IPS-18c (cell line): ENCODE measurements around the gene MED13.

ENCODE experiments used
- H3K4me3 ChIP-seq: 2 replicates; pipeline ENCODE4 v1.7.0; 2013; ENCODE audit warnings: low read depth, mild to moderate bottlenecking, low read length, moderate library complexity; ENCODE audit not compliant: insufficient read depth
- H3K9me3 ChIP-seq: one replicate; pipeline ENCODE4 v1.6.1; 2013; ENCODE audit warnings: mild to moderate bottlenecking, low read length, moderate library complexity; ENCODE audit not compliant: control insufficient read depth, insufficient read depth

The MED13 gene, protein sequence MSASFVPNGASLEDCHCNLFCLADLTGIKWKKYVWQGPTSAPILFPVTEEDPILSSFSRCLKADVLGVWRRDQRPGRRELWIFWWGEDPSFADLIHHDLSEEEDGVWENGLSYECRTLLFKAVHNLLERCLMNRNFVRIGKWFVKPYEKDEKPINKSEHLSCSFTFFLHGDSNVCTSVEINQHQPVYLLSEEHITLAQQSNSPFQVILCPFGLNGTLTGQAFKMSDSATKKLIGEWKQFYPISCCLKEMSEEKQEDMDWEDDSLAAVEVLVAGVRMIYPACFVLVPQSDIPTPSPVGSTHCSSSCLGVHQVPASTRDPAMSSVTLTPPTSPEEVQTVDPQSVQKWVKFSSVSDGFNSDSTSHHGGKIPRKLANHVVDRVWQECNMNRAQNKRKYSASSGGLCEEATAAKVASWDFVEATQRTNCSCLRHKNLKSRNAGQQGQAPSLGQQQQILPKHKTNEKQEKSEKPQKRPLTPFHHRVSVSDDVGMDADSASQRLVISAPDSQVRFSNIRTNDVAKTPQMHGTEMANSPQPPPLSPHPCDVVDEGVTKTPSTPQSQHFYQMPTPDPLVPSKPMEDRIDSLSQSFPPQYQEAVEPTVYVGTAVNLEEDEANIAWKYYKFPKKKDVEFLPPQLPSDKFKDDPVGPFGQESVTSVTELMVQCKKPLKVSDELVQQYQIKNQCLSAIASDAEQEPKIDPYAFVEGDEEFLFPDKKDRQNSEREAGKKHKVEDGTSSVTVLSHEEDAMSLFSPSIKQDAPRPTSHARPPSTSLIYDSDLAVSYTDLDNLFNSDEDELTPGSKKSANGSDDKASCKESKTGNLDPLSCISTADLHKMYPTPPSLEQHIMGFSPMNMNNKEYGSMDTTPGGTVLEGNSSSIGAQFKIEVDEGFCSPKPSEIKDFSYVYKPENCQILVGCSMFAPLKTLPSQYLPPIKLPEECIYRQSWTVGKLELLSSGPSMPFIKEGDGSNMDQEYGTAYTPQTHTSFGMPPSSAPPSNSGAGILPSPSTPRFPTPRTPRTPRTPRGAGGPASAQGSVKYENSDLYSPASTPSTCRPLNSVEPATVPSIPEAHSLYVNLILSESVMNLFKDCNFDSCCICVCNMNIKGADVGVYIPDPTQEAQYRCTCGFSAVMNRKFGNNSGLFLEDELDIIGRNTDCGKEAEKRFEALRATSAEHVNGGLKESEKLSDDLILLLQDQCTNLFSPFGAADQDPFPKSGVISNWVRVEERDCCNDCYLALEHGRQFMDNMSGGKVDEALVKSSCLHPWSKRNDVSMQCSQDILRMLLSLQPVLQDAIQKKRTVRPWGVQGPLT (N-terminal part only)

DNA sequence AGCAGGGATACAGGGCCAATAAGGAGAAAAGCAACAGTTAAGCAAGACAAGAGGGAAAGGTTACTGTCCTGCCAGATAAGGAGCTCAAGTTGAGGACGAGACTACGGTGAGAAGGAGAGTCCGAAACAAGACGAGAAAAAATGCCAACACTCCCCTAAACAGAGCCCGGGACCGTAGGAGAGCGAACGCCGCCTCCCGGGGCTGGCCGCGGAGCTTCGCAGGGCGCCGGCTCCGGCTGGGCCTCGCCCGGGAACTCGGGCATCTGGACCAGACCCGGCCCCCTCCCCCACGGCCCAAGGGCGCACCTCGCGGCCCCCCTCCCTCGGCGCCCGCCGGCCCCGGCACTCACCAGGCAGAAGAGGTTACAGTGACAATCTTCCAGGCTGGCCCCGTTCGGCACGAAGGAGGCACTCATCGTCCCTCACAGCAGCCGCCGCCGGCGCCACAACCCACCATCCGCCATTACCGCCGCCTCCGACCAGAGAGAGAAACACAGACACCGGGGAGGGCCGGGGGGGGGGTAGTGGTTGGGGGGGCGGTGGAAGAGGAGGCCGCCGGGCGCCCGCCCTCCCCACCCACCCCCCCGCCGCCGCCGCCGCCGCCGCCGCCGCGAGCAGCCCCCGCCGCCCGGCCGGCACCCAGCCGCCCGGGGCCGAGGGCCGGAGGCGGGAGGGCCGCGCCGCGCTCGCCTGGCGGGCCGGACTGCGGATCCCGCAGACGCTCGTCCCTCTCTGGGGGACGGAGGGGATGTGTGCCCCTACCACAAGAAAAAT is at the start of gene MED13:
MED13 (minus strand) TSS at position 488 of the 773 bp plus-strand sequence; CDS start at position 415, 73 bp downstream.
- Histone ChIP-seq H3K4me3 (peak within 1 kb of the TSS; percentile 88), H3K9me3 (no peaks in the 10 kb centered on the region)

DNA sequence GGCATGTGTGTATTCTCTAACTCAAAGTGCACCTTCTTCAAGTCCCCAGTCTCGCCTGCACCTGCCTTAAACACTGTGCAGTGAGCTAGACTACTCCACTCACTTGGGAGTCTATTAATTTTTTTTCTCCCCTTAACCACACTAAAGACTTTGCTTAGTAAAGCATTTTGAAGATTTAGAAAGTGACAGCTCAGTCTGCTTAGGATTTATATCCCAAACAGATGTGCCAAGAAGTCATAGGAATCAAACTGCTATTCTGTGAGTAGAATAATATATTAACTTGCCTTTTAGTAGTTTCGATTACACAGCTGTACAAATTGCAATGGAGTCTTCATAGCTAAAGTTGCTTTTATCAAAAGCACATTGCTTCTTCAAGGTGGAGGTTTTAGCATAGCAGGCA is 47.2 kb upstream of the MED13 start:
- no peaks in the 10 kb centered on the region for H3K9me3 ChIP-seq
- no peak overlapping the region for H3K4me3 ChIP-seq

DNA sequence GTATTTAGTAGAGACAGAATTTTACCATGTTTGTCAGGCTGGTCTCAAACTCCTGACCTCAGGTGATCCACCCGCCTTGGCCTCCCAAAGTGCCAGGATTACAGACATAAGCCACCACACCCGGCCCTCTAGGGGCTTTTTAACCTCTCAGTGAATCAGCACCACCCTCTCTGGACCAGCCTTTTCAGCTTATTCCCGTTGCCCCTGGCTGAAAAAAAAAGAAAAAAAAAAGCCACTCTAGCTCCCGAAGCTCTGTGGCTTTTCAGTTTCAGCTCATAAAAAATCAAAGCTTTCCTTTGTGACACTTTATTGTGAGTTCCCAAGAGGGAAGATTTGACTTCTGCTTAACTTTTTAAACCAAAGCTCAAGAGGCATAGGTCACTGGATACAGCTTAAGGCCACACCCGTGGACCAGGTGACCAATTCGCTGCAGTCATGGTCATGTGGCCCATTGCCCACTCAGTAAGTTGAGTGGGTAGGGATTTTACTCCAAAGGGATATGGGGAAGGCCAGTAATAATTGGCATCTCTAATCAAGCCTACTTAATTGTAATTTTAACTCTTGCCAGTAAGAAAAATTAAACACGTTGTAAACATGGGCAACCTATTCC is 46.6 kb upstream of the MED13 start:
- Histone ChIP-seq H3K9me3 (no peaks in the 10 kb centered on the region), H3K4me3 (no peak overlapping the region)

DNA sequence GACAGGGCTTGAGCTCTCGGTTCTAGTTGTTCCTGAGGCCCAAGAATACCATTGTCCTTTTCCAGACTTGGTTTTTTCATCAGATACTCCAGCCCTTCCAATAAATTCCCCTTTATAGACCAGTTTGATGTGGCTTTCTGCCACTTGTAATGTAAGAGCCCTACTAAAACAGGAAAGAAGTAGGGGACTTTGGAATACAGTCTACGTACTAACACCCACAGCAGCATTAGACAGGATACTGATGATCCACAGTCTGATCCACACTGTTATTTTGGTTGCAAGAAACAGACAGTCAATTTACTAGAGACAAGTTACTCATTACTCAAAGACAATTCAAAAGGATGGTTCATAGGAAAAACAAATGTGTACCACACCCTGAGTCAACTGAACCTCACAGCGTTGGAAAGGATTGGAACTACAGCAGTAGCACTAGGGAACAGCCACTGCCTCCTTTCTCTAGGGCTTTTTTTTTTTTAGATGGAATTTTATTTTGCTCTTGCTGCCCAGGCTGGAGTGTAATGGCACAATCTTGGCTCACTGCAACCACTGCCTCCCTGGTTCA is 45.9 kb upstream of the MED13 start:
- H3K4me3 ChIP-seq = no peak overlapping the region
- no peaks in the 10 kb centered on the region for H3K9me3 ChIP-seq

DNA sequence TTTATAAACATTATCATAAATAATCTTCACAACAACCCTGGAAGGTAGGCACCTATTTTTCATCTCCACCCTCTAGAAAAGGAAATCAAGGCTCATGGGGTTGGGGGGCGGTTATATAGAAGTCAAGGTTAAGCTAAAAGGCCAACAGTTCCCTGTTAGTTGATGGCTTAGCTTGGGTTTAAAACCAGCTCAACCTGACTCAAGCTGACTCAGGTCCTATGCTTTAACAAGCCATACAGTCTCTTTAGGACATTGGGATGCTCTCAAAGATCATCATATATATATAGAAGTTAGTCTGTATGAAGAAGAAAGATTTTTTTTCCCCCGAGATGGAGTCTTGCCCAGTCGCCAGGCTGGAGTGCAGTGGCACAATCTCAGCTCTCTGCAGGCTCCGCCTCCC is 44.8 kb upstream of the MED13 start:
- Histone ChIP-seq H3K9me3 (no peaks in the 10 kb centered on the region), H3K4me3 (no peak overlapping the region)

DNA sequence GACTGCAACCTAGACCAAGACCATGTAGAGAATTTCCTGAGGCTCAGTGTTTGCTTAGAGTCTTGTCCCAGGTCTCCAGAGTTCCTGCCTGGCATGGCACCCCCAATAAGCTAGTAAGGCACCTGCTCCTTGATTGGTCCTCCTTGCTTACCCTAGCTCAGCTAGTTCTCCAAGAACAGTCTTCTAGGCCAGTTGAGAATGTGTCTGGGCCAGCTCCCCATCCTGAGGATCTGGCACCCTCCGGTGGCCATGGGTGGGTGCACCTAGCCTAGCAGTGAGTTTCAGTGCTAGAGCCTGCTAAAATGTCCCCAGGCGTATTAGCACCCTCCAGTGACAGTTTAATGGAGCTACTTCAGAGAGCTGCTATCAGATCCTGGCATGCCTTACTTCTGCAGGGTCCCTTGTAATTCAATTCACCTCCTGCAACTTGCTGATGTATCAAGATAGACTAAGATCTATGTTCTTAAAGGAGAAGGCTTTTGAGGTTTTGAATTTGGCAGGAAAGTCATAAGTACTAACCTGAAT is 44.4 kb upstream of the MED13 start:
- no peak overlapping the region for H3K4me3 ChIP-seq
- no peaks in the 10 kb centered on the region for H3K9me3 ChIP-seq

DNA sequence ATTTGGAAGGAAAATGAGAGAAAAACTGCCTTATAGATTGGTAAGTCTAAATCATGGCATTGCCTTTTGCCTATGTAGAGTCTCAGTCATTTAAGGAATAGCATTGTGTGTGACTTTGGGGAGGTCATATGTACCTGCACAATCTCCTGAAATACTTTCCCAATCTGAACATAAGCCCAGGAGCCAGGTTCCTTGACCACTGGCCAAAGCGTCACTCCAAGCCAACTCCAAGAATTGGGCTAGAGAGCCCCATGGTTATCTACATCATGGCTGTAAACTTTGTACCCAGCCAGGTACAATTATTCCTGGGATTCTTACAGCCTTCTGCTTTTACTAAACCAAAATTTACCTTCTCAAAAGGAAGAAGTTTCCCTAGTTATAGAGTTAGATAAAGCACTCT is 40.8 kb upstream of the MED13 start:
- Histone ChIP-seq H3K4me3 (no peak overlapping the region), H3K9me3 (no peaks in the 10 kb centered on the region)

DNA sequence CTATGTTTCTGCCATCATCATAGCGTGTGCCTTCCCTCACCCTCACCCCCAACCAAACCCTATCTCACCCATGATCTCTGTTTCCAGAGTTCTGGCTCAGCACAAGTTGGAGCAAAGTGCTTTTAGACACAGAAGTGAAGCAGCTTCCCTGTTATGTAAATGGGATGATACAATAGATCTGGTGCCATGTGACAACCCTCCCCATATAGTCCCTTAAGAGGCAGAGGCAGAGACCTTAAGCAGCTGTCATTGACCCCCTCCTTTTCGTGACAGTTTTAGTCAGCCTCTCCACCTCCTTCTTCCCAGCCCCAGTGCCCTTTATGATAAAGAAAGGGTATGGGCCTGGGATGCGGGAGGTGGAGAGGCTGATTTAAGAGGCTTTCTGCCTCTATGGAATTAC is 40.3 kb upstream of the MED13 start:
- Histone ChIP-seq H3K4me3 (no peak overlapping the region), H3K9me3 (no peaks in the 10 kb centered on the region)

DNA sequence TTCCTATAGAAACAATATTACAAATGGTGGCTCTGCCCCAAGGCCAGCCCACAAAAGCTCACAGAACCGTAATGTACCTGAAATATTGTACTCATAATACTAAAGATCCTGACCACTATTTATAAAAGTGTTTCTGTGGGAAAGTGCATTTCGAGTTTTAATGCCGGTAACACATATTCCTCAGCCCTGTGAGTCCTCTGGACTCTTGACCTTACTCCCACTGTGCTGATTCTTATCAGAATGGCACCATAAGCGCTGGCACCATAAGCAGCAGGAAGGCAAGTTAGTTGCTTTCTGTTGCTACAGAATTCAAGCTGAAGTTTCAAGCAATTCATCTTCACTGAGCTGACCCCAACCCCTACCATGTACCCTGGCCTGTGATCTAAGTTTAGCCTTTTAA is 36.4 kb upstream of the MED13 start:
- H3K4me3 ChIP-seq = no peak overlapping the region
- no peaks in the 10 kb centered on the region for H3K9me3 ChIP-seq

DNA sequence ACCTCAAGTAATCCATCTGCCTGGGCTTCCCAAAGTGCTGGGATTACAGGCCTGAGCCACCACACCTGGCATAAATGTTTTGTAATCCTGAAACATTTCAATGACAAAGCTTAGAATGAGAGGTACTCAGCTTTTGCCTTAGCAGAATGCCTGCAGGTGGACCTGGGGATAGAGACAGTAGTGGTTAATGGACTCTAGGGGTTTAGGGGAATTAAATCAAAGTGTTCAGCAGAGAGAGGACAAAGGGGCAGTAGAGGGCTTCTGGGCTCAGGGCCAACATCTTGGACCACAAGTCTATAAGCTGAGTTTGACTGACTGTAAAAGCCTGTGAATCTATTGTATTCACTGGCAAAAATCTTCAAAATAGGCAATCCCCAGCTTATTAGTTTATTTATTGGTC is 36.0 kb upstream of the MED13 start:
- H3K4me3 ChIP-seq = no peak overlapping the region
- H3K9me3 ChIP-seq = no peaks in the 10 kb centered on the region

DNA sequence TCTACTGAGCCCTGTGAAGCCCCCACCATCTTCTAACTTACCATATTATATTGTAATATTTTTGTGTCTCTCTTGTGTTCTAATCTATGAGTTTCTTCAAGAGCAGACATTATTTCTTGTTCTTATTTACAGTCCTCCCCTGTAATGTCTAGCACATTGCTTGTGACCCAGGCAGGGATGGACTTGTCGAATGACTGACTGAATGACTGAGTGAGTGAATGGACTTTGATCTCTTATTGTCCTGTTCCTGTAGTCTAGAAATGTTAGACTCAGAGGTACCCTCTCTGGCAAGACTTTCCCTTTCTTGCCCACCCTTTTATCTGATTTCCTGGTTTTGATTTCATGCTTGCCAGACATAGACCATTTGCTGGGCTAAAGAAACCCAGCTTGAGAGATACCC is 35.0 kb upstream of the MED13 start:
- no peaks in the 10 kb centered on the region for H3K9me3 ChIP-seq

DNA sequence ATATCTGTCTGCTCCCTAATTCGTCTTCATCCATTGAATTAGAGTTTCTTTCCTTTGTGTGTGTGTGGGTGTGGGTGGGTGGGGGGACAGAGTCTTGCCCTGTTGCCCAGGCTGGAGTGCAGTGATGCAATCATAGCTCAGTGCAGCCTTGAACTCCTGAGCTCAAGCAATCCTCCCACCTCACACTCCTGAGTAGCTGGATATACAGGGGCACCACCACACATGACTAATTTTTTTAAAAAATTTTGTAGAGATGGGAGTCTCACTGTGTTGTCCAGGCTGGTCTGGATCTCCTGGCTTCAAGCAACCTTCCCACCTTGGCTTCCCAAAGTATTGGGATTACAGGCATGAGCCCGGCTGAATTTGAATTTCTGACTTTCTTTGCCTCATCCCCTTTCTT is 34.5 kb upstream of the MED13 start:
- H3K4me3 ChIP-seq = no peak overlapping the region
- no peaks in the 10 kb centered on the region for H3K9me3 ChIP-seq

More for the DNA sequence above, 35.0 kb upstream of the MED13 start:
- no peak overlapping the region for H3K4me3 ChIP-seq

DNA sequence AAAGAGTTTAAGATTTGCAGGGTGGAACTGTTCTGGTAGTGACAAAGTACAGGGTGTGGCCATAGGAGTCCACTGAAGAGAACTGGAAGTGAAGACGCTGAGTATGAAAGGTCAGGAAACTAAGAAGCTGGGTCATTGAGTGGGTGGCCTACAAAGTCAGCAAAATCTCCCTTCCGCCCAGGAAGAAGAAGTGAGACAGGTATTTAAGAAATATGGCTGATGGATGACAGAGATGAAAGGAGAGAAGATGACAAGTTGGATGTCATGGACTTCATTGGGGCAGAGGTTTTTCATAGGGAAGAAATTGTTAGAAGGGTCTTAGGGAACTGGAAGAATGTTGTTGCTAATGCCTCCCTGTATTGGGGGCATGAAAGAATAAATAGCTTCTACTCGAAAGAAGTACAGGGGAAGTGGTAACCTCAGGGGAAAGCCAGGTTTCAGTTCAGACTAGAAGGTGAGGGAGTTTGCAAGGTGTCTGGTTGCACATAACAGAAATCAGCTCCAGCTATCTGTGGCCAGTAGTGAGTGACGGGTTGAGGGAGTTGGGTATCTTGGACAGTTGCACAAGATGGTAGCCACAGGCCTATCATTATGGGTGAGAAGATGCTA is 33.6 kb upstream of the MED13 start:
- Histone ChIP-seq H3K9me3 (no peaks in the 10 kb centered on the region), H3K4me3 (no peak overlapping the region)

DNA sequence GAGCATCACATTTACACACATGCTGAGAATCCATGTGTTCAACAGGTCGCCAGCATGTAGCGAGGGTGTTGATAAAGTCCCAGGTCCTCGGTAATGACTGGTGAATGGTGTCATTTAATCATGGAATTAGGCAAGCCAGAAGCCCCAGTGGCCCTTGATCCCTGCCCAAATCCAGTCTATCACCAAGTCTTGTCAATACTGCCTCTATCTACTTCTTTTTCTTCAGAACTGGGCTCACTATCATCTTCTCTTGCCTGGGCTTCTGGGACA is 31.3 kb upstream of the MED13 start:
- Histone ChIP-seq H3K9me3 (no peaks in the 10 kb centered on the region), H3K4me3 (no peak overlapping the region)

DNA sequence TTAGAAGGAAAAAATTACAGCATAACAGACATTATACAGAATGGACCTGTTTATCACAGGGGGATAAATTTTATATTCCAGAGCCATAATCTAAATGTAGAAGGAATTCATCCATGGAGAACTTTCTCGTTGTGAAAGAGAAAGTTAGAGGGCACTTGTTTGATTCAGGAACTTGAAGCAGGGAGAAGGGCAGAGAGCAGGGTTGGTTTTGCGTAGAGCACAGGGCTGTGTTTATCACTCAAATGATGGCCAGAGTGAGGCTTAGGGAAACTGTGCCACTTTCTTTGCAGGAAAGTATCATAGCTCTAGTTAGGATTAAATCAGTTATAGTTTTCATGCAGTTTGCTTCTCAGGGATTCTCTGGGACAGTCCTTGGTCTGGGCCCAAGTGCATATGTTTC is 29.1 kb upstream of the MED13 start:
- H3K4me3 ChIP-seq = no peak overlapping the region
- no peaks in the 10 kb centered on the region for H3K9me3 ChIP-seq
